Activated naive CD8-positive, alpha-beta T cell treated with anti-CD3 and anti-CD28 coated beads for 36 hours (primary cell): ENCODE measurements around the gene TMC5. TPM values are rescaled to one million over a fixed set of nuclear protein-coding genes. Genes with fewer than 3 reads are reported as not detected.

ENCODE experiments used
- DNase-seq: peaks from one replicate; pipeline ENCODE4 v3.0.0; 2021
- H3K27ac Mint-ChIP-seq: one replicate; pipeline ENCODE4 v1.8.0; 2022; ENCODE audit warnings: mild to moderate bottlenecking, moderate library complexity, mixed read lengths
- H3K27me3 Mint-ChIP-seq: one replicate; pipeline ENCODE4 v1.8.0; 2022; ENCODE audit warnings: mild to moderate bottlenecking, mixed read lengths
- H3K36me3 Mint-ChIP-seq: one replicate; pipeline ENCODE4 v1.8.0; 2021; ENCODE audit warnings: mild to moderate bottlenecking, mixed read lengths
- H3K4me1 Mint-ChIP-seq: one replicate; pipeline ENCODE4 v1.8.0; 2021; ENCODE audit warnings: mixed read lengths
- H3K4me3 Mint-ChIP-seq: one replicate; pipeline ENCODE4 v1.8.0; 2022; ENCODE audit warnings: mild to moderate bottlenecking, moderate library complexity, mixed read lengths
- H3K9me3 Mint-ChIP-seq: one replicate; pipeline ENCODE4 v1.8.0; 2022; ENCODE audit warnings: mixed read lengths
- total RNA-seq, 2 experiments: library from RNA; stranded (reverse); gene quantifications; one replicate each; pipeline ENCODE4 v1.2.3, GENCODE V29; 2021

The TMC5 gene
- total RNA-seq, 2 experiments from 2014 or later, result not detected

DNA sequence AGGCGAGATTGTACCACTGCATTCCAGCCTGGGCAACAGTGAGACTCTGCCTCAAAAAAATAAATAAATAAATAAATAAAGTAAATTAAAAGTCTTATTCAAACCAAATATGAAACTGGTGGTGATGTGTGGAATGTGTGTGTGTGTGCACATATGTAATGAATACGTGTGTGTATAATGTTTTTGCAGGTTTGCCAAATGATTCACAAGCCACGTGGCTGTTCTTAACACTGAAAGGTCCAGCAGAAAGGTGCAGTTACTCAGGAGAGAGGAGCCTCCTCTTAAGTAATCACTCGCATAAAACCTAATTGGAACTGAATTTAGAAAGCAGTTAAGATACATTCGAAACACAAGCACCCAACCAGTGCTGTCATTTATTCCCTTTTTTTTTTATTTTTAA lies 81.3 kb downstream of the TMC5 start:
- Mint-ChIP-seq H3K9me3 (no peaks in the 10 kb centered on the region), H3K4me3 (no peak overlapping the region), H3K36me3 (peaks cover 14% of the 10 kb centered on the region), H3K4me1 (peaks cover 2% of the 10 kb centered on the region), H3K27ac (no peak overlapping the region), H3K27me3 (no peaks in the 10 kb centered on the region)
- DNase-seq, result no peak

GRCh38 chr16:19499481-19499880 lies 81.8 kb downstream of the TMC5 start:
- H3K9me3 Mint-ChIP-seq, result no peaks in the 10 kb centered on the region
- no peaks in the 10 kb centered on the region for H3K4me1 Mint-ChIP-seq
- no peak overlapping the region for H3K27ac Mint-ChIP-seq
- DNase-seq, result no peak
- H3K27me3 Mint-ChIP-seq, result no peaks in the 10 kb centered on the region
- H3K4me3 Mint-ChIP-seq, result no peak overlapping the region
- H3K36me3 Mint-ChIP-seq, result peaks cover 10% of the 10 kb centered on the region

DNA sequence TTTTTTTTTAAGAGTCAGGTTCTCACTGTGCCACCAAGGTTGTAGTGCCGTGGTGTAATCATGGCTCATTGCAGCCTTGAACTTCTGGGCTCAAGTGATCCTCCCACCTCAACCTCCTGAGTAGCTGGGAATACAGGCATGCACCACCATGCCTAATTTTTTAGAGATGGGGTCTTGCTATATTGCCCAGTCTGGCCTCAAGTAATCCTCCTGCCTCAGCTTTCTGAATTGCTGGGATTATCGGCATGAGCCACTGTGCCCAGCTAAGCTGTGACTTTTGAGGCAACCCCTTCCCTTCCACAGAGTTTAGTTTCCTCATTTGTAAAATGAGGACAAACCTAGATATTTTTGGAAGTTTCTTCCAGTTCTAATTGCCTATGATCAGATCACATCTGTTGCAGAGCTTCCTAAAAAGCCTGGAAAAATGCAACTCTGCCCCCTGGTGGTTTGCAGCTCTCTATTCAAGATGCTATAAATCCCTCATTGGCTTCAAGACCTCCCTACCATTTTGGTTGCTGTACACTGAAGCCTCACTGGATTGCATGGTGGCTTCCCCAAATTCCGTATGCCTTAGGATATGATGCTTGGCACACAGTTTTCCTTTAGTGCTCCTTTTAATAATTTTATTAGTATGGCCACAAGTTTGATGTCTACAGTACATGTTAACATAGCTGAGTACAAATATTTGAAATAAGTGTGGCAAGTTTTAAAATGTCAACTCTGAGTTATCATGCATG lies 84.9 kb downstream of the TMC5 start:
- Mint-ChIP-seq H3K27me3 (no peaks in the 10 kb centered on the region), H3K36me3 (peaks cover 12% of the 10 kb centered on the region), H3K4me3 (no peak overlapping the region), H3K27ac (no peak overlapping the region), H3K9me3 (no peaks in the 10 kb centered on the region), H3K4me1 (no peaks in the 10 kb centered on the region)
- DNase-seq, result peak; percentile 52

DNA sequence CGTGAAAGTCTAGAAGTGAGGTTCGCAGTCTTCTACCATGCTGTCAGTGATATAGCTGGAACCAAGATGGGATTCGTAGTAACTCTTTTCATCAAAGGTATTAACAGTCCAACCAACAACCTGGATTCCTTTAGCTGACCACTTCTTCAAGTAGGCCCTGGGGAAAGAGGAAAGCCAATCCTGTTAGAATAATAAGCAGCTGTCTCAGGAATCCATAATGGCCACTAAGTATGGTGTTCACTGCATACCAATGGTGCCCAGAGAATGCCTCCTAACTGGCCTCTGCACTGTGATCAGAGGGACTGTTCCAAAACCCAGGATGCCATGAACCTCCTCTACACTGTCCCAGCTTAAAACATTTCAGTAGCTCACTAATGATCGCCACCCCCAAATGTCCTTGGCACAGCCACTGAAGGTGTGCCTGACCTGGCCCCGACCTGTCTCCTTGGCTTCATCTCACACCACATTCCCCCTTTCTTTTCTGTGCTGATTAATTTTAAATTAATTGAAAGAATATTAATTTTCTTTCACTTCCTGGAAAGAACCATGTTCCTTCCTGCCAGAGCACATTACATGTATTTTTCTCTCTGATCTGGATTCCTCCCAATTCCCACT lies 85.9 kb downstream of the TMC5 start:
- Mint-ChIP-seq H3K27me3 (no peaks in the 10 kb centered on the region), H3K4me3 (no peak overlapping the region), H3K27ac (no peak overlapping the region), H3K36me3 (peaks cover 12% of the 10 kb centered on the region), H3K4me1 (no peaks in the 10 kb centered on the region), H3K9me3 (no peaks in the 10 kb centered on the region)
- no peak for DNase-seq

GRCh38 chr16:19505600-19506303 lies 88.1 kb downstream of the TMC5 start:
- no peak for DNase-seq
- Mint-ChIP-seq H3K9me3 (no peaks in the 10 kb centered on the region), H3K4me3 (no peak overlapping the region), H3K4me1 (no peaks in the 10 kb centered on the region), H3K27me3 (no peaks in the 10 kb centered on the region), H3K36me3 (peaks cover 12% of the 10 kb centered on the region), H3K27ac (no peak overlapping the region)

GRCh38 chr16:19506965-19507364 lies 89.3 kb downstream of the TMC5 start:
- no peak overlapping the region for H3K4me3 Mint-ChIP-seq
- no peaks in the 10 kb centered on the region for H3K4me1 Mint-ChIP-seq
- H3K27ac Mint-ChIP-seq, result no peak overlapping the region
- H3K36me3 Mint-ChIP-seq, result peaks cover 8% of the 10 kb centered on the region
- no peak for DNase-seq
- no peaks in the 10 kb centered on the region for H3K9me3 Mint-ChIP-seq
- H3K27me3 Mint-ChIP-seq, result no peaks in the 10 kb centered on the region

DNA sequence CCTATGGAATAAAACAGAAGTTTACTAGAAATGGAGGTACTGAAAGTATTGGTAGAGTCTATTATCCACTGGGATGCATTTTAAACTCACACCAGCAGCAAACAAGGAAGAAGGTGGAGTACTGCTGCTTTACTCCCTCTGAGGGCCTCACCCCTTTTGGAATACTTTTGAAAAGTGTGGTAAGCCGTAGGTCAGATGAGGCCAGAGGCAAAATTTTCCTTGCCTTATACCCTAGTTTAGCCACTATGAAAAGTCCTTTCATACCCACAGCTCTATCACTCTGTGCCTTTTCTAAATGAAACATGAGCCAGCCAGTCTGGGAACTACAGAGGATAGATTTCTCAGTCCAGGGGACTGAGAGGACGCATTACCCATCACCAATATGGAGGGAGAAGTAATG lies 90.2 kb downstream of the TMC5 start:
- no peak for DNase-seq
- H3K27ac Mint-ChIP-seq, result no peak overlapping the region
- no peaks in the 10 kb centered on the region for H3K27me3 Mint-ChIP-seq
- peaks cover 10% of the 10 kb centered on the region for H3K36me3 Mint-ChIP-seq
- H3K9me3 Mint-ChIP-seq, result no peaks in the 10 kb centered on the region
- H3K4me1 Mint-ChIP-seq, result no peaks in the 10 kb centered on the region
- H3K4me3 Mint-ChIP-seq, result no peak overlapping the region

DNA sequence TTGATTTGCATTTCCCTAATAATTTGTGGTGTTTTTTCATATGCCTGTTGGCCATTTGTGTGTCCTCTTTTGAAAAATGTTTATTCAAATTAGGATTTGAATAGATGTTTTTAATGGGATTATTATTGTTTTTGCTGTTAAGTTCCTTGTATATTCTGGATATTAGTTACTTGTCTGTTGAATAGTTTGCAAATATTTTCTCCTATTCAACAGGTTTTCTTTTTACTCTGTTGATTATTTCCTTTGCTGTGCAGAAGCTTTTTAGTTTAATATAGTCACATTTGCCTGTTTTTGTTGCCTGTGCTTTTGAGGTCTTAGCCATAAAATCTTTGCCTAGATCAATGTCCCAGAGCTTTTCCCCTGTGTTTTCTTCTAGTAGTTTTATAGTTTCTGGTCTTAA lies 94.6 kb downstream of the TMC5 start:
- no peaks in the 10 kb centered on the region for H3K9me3 Mint-ChIP-seq
- H3K27ac Mint-ChIP-seq, result no peak overlapping the region
- peaks cover 34% of the 10 kb centered on the region for H3K36me3 Mint-ChIP-seq
- H3K4me1 Mint-ChIP-seq, result peaks cover 8% of the 10 kb centered on the region
- no peaks in the 10 kb centered on the region for H3K27me3 Mint-ChIP-seq
- no peak overlapping the region for H3K4me3 Mint-ChIP-seq
- DNase-seq, result no peak

GRCh38 chr16:19513377-19514053 lies 95.8 kb downstream of the TMC5 start:
- Mint-ChIP-seq H3K4me1 (peaks cover 13% of the 10 kb centered on the region), H3K36me3 (peaks cover 37% of the 10 kb centered on the region), H3K4me3 (no peak overlapping the region), H3K9me3 (no peaks in the 10 kb centered on the region), H3K27me3 (no peaks in the 10 kb centered on the region), H3K27ac (no peak overlapping the region)
- DNase-seq, result no peak

DNA sequence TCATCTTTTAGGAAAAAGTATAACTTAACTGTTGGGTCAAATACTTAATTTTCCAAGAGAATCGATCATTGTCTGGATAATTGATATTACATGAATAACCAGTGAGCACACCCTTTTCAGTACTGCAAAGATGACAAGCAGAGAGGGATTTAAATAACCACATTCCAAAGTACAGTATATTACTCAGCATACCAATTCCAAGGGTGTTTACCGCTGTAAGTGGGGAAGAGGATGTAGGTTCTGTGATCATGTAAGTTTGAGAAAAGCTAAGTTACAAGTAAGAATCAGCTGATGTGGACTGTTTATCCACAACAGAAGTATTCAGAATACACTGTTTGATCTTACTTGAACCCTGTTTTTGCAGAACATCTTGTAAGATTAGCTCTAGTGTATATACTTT lies 98.1 kb downstream of the TMC5 start:
- no peak for DNase-seq
- Mint-ChIP-seq H3K36me3 (peaks cover 41% of the 10 kb centered on the region), H3K9me3 (no peaks in the 10 kb centered on the region), H3K27me3 (no peaks in the 10 kb centered on the region), H3K4me3 (no peak overlapping the region), H3K27ac (no peak overlapping the region), H3K4me1 (peaks cover 25% of the 10 kb centered on the region)

DNA sequence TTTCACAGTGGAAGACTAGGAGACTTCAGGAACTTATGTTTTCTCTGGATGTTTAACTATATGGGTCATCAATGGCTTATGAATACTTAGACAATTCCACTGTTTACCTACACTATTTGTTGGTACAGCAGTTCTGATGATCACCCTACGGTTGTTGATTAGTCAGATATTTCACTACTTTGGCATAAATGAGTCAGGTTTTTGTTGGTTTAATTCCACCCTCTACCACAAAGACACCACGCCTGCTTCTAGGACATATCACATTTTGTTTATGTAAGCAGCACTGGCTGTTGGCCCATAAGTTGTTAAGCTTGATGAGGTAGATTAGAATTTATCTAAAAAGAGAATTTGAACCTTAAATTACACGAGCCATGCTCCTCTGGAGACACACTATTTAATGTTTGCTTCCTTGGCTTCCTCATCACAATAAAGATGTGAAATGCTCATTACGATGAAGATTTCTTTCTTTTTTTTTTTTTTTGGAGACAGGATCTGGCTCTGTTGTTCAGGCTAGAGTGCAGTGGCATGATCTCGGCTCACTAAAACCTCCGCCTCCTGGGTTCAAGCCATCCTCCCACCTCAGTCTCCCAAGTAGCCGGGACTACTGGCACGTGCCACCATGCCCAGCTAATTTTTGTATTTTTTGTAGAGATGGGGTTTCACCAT lies 99.9 kb downstream of the TMC5 start:
- DNase-seq, result no peak
- Mint-ChIP-seq H3K4me3 (no peak overlapping the region), H3K9me3 (no peaks in the 10 kb centered on the region), H3K27ac (no peak overlapping the region), H3K4me1 (peaks cover 33% of the 10 kb centered on the region), H3K36me3 (peaks cover 35% of the 10 kb centered on the region), H3K27me3 (no peaks in the 10 kb centered on the region)

DNA sequence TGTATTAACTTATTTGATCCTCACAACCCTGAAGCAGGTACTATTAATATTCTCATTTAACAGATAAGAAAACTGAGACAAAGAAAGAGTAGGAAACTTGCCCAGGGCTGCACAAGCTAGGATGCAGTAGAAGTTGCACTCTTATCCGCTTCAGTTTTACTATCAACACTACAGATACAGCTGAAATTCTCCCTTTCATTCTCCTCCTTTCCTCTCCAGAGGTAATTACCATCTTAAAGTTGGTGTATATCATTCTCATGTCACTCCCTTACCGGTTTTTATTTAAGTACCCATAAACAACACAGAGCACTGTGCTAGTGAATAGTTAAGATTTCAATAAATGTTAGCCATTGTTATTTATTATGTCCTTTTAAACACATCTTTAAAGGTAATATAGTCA lies 100.7 kb downstream of the TMC5 start:
- Mint-ChIP-seq H3K27ac (no peak overlapping the region), H3K27me3 (no peaks in the 10 kb centered on the region), H3K4me3 (no peak overlapping the region), H3K9me3 (no peaks in the 10 kb centered on the region), H3K36me3 (peaks cover 28% of the 10 kb centered on the region), H3K4me1 (peaks cover 33% of the 10 kb centered on the region)
- DNase-seq, result no peak

DNA sequence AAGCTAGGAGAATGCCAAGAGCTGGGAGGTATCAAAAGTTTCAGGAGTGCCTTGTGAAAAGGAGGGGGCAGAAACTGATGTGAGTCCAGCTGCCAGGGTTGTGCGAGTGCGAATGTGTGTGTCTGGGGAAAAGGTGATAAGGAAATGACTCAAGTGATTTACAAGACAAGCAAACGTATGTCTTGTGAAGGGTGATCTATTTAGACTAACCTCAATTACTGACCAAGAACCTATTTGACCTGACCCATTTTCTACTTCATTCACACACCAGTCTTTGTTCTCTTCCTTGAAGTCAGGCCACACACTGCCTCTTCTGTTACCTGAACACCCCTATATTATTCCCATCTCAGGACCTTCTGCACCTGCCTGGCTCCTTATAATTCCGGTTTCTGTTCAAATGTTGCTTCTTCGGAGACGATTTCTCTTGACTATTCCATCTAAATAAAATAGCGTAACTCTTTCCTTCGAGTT lies 103.2 kb downstream of the TMC5 start:
- H3K27ac Mint-ChIP-seq, result peak overlapping the region; percentile 87
- no peaks in the 10 kb centered on the region for H3K27me3 Mint-ChIP-seq
- H3K9me3 Mint-ChIP-seq, result no peaks in the 10 kb centered on the region
- peak; percentile 5 for DNase-seq
- peak overlapping the region; percentile 93 for H3K4me3 Mint-ChIP-seq
- peaks cover 21% of the 10 kb centered on the region for H3K36me3 Mint-ChIP-seq
- H3K4me1 Mint-ChIP-seq, result peaks cover 41% of the 10 kb centered on the region

DNA sequence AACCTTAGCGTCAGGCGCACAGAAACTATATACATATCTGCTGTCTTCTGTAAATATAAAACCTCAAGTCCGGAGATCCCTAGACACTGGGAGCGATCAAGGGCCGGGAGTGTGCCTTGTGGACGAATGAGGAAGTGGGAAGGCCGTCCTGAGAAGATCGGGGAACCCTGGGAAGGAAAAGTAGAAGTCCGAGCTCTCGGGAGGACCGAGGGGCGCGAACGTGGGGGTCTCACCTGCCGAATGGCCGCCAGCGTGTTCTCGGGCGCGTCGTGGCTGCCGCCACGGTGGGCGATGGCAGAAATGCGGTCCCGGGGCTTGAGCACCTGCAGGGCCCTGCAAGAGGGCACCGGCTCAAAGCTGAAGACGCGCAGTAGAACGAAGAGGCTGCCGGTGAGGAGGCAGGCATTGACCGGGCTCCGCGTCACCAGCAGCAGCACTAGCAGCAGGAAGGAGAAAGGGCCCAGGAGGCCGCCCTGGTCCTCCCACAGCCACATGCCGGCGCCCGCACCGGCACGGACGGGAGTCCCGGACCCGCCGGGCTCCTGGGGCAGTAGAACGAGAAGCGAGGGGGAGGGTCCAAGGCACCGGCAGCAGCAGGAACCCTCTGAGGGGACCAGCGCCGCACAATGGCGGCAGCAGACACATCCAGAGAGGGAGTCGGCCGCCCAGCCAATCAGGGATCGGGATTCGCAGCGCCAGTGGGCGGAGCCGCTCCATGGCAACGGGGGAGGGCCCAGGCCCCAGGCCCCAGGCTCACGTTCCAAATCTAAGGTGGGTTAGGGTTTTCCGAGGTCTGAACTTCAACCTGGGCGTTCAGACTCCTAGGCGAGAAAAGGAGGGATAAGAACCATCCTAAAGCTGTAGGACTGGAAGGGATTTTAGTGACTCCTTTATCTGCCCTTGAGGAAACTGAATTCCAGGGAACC lies 104.1 kb downstream of the TMC5 start, which contains the start of gene GDE1:
GDE1 (minus strand) TSS at position 628 of the 926 bp plus-strand sequence; CDS start at position 494, 134 bp downstream.
- H3K27ac Mint-ChIP-seq, result peak within 1 kb of the TSS; percentile 87

More for the DNA sequence above, 104.1 kb downstream of the TMC5 start, which contains the start of gene GDE1:
- DNase-seq, result peak; percentile 93
- peak within 1 kb of the TSS; percentile 93 for H3K4me3 Mint-ChIP-seq
- H3K9me3 Mint-ChIP-seq, result no peaks in the 10 kb centered on the region
- H3K27me3 Mint-ChIP-seq, result no peaks in the 10 kb centered on the region
- peaks cover 38% of the 10 kb centered on the region for H3K4me1 Mint-ChIP-seq
- peaks cover 23% of the 10 kb centered on the region for H3K36me3 Mint-ChIP-seq
